Measurements from ENCODE around the gene TRIM45. TPM values are rescaled to one million over a fixed set of nuclear protein-coding genes. Genes with fewer than 3 reads are reported as not detected.

TRIM45 gene
- total and polyA plus RNA-seq, 2 of the 13 experiments (the other 11 are each of a cell fraction or from before 2014, with no cell fraction given), result 1.9 to 2.3 TPM

- TF ChIP-seq, protein P1, sequence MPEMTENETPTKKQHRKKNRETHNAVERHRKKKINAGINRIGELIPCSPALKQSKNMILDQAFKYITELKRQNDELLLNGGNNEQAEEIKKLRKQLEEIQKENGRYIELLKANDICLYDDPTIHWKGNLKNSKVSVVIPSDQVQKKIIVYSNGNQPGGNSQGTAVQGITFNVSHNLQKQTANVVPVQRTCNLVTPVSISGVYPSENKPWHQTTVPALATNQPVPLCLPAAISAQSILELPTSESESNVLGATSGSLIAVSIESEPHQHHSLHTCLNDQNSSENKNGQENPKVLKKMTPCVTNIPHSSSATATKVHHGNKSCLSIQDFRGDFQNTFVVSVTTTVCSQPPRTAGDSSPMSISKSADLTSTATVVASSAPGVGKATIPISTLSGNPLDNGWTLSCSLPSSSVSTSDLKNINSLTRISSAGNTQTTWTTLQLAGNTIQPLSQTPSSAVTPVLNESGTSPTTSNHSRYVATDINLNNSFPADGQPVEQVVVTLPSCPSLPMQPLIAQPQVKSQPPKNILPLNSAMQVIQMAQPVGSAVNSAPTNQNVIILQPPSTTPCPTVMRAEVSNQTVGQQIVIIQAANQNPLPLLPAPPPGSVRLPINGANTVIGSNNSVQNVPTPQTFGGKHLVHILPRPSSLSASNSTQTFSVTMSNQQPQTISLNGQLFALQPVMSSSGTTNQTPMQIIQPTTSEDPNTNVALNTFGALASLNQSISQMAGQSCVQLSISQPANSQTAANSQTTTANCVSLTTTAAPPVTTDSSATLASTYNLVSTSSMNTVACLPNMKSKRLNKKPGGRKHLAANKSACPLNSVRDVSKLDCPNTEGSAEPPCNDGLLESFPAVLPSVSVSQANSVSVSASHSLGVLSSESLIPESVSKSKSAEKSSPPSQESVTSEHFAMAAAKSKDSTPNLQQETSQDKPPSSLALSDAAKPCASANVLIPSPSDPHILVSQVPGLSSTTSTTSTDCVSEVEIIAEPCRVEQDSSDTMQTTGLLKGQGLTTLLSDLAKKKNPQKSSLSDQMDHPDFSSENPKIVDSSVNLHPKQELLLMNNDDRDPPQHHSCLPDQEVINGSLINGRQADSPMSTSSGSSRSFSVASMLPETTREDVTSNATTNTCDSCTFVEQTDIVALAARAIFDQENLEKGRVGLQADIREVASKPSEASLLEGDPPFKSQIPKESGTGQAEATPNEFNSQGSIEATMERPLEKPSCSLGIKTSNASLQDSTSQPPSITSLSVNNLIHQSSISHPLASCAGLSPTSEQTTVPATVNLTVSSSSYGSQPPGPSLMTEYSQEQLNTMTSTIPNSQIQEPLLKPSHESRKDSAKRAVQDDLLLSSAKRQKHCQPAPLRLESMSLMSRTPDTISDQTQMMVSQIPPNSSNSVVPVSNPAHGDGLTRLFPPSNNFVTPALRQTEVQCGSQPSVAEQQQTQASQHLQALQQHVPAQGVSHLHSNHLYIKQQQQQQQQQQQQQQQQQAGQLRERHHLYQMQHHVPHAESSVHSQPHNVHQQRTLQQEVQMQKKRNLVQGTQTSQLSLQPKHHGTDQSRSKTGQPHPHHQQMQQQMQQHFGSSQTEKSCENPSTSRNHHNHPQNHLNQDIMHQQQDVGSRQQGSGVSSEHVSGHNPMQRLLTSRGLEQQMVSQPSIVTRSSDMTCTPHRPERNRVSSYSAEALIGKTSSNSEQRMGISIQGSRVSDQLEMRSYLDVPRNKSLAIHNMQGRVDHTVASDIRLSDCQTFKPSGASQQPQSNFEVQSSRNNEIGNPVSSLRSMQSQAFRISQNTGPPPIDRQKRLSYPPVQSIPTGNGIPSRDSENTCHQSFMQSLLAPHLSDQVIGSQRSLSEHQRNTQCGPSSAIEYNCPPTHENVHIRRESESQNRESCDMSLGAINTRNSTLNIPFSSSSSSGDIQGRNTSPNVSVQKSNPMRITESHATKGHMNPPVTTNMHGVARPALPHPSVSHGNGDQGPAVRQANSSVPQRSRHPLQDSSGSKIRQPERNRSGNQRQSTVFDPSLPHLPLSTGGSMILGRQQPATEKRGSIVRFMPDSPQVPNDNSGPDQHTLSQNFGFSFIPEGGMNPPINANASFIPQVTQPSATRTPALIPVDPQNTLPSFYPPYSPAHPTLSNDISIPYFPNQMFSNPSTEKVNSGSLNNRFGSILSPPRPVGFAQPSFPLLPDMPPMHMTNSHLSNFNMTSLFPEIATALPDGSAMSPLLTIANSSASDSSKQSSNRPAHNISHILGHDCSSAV (CRISPR knock-in tag; IDR thresholded peaks at IDR 0.05; ENCODE audit: borderline replicate concordance), result no peak
- no peak for TF ChIP-seq ZFAT (CRISPR knock-in tag; conservative IDR thresholded peaks at IDR 0.05)
These were observed 25.8 kb upstream of the TRIM45 start (continued) for GRCh38 chr1:117147341-117147831.

DNA sequence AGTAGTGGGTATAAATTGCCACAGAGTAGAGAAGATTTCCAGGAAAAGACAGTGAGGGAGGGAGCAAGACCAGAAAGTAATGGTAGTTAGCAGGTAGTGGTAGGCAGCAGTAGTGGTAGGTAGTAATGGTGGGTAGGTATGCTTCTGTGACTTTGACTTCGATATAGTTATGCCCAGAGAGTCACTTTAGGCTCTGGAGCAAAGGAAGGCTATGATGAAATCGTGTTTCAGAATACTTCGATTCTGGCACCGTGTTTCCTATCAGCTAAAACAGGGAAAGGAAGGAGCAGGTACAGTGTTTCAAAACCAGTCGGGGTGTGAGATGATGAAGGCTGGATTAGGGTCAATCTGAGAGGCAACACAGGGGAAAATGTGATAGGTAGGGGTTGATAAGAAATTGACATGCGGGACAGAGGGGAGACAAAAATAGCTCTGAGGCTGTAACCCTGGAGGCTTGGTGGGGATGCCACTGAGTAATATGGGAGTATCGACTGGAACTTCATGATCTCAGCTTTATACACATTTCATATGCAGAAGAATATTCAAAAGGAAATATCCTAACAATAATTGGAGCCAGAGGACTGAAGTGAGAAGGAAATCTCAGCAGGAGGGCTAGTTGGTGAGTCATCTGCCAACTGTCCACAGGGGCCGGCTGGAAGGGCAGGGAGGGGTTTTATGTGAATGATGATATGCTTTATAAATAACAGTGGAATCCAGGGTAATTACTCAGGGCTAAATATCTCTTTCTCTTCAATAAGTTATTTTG lies 25.2 kb upstream of the TRIM45 start:
- H3K9ac ChIP-seq (ENCODE audit: insufficient read depth, low read depth, low read length), result no peak overlapping the region
- no peak for TF ChIP-seq ZFP36L2 (CRISPR knock-in tag; IDR thresholded peaks at IDR 0.05)
- TF ChIP-seq MBD4 (IDR thresholded peaks at IDR 0.05; ENCODE audit: borderline replicate concordance, low read length), result no peak
- TF ChIP-seq ZNF646 (CRISPR knock-in tag; IDR thresholded peaks at IDR 0.05), result no peak

More for the DNA sequence above, 25.2 kb upstream of the TRIM45 start:
- FAIRE-seq (no peak), ATAC-seq (no peak), DNase-seq (ENCODE audit: low spot score) (no peak)
- Histone ChIP-seq H4K20me1 (ENCODE audit: insufficient read depth, low read length) (no peaks in the 10 kb centered on the region), H3K36me3 (replicated peaks in 1 of 2; ENCODE audit: control insufficient read depth in 1 of 2, insufficient read depth in 2 of 2, low read length in 2 of 2) (no peaks in the 10 kb centered on the region), H3K4me1 (ENCODE audit: insufficient read depth, low read length) (no peaks in the 10 kb centered on the region), H3K9me3 (ENCODE audit: low read length) (no peaks in the 10 kb centered on the region), H3K4me2 (ENCODE audit: low read depth, low read length) (no peak overlapping the region), H3K27me3 (ENCODE audit: control insufficient read depth in 1 of 2, insufficient read depth in 2 of 2, low read length in 2 of 2) (no peaks in the 10 kb centered on the region; a peak in 1 of 5 replicates), H3K4me3 (replicated peaks in 1 of 3; ENCODE audit: insufficient read depth in 1 of 3, low read depth in 2 of 3, low read length in 3 of 3) (no peak overlapping the region), H2AFZ (ENCODE audit: low read length) (no peak overlapping the region), H3K79me2 (ENCODE audit: insufficient read depth, low read length) (no peaks in the 10 kb centered on the region), H3K27ac (ENCODE audit: extremely low read length, insufficient read depth, low read length) (no peak overlapping the region)
- BruUV-seq (replicated peaks), result no TSS peak
- intact Hi-C loops (cut with micrococcal nuclease; ENCODE audit: unreplicated experiment) (no loop called here), in situ Hi-C loops (cut with HindIII; ENCODE audit: extremely low pct_ligation_motif_present, low pct_unique_long_range_greater_than_20kb) (loop anchor here (25.0 kb wide), 1 partner anchor 141 kb away; no protein-coding TSS in a partner anchor)
- ChIA-PET POLR2A (no interaction called here), CTCF (ENCODE audit: low intra/inter-chr PET ratio, low total read pairs) (no interaction called here)
- 30% methylated on average over 8 of the region's 8 CpGs for WGBS (ENCODE audit: low lambda C conversion rate)

Data from HepG2 (cell line).